ENCODE measurements around the gene ELAVL2.

The ELAVL2 gene
- total RNA-seq = 0.15 to 0.17 reads per million in 2 donors

- DNase-seq = no peak
Measured at GRCh38 chr9:23826120-23826629, at the start of gene ELAVL2. Gene ELAVL2 (minus strand): TSS chr9:23826240. CDS start chr9:23762234, 64,006 bp downstream.

GRCh38 chr9:23858234-23858633, 32.2 kb upstream of the ELAVL2 start:
- DNase-seq = no peak

- DNase-seq = no peak
Measured at GRCh38 chr9:23855873-23856604, 30.0 kb upstream of the ELAVL2 start.

- no peak for DNase-seq
Measured at GRCh38 chr9:23850690-23851629, 24.9 kb upstream of the ELAVL2 start.

- DNase-seq = no peak
Measured at GRCh38 chr9:23850242-23850689, 24.2 kb upstream of the ELAVL2 start.

- no peak for DNase-seq
Measured at GRCh38 chr9:23849379-23850035, 23.5 kb upstream of the ELAVL2 start.

GRCh38 chr9:23842565-23843129, 16.6 kb upstream of the ELAVL2 start:
- no peak for DNase-seq

GRCh38 chr9:23841304-23841703, 15.3 kb upstream of the ELAVL2 start:
- no peak for DNase-seq

GRCh38 chr9:23837038-23837437, 11.0 kb upstream of the ELAVL2 start:
- DNase-seq = no peak

- no peak for DNase-seq
Measured at GRCh38 chr9:23830929-23831730, 5.1 kb upstream of the ELAVL2 start.

- no peak for DNase-seq
Measured at GRCh38 chr9:23830476-23830805, 4.4 kb upstream of the ELAVL2 start.

- no peak for DNase-seq
Measured at GRCh38 chr9:23829580-23830475, 3.8 kb upstream of the ELAVL2 start.

- no peak for DNase-seq
Measured at GRCh38 chr9:23825700-23826099, 340 bp downstream of the ELAVL2 start.

- no peak for DNase-seq
Measured at GRCh38 chr9:23824830-23825591, 1.0 kb downstream of the ELAVL2 start.

GRCh38 chr9:23823986-23824829, 1.8 kb downstream of the ELAVL2 start:
- DNase-seq = no peak

GRCh38 chr9:23823269-23823668, 2.8 kb downstream of the ELAVL2 start:
- DNase-seq = no peak

- DNase-seq = no peak
Measured at GRCh38 chr9:23822261-23823169, 3.5 kb downstream of the ELAVL2 start.

Measured in activated gamma-delta T cell (primary cell).